GM10266 (cell line): ENCODE results near the gene GFAP.

Source experiments
- DNase-seq: peaks from one replicate; pipeline ENCODE4 v3.0.0; 2012; ENCODE audit errors: extremely low spot score
- TF ChIP-seq, protein P1 (sequence below): IDR thresholded peaks from 2 replicates; pipeline ENCODE4 v1.5.1; 2012; ENCODE audit warnings: mild to moderate bottlenecking, low read depth; ENCODE audit not compliant: control insufficient read depth, insufficient read depth; ENCODE audit errors: missing control alignments

GFAP gene

DNA sequence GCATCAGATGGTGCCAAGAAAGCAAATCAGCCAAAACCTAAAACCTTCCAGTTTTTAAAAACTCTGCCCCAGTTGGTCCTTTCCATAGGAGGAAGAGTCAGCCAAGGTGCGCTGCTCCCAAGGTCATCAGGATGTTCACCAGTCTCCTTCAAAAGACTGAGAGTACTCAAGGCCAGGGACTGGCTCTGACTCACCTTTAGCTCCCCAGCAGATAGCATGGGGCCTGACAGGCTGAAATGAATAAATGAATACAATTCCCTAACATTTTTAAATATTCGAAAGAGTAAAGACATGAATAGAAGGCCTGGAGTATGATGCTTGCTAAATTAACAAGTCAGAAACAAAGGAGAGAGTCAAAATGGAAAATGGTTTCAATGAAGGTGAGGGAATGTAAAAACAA lies 35.2 kb downstream of the GFAP start:
- TF ChIP-seq, protein P1, sequence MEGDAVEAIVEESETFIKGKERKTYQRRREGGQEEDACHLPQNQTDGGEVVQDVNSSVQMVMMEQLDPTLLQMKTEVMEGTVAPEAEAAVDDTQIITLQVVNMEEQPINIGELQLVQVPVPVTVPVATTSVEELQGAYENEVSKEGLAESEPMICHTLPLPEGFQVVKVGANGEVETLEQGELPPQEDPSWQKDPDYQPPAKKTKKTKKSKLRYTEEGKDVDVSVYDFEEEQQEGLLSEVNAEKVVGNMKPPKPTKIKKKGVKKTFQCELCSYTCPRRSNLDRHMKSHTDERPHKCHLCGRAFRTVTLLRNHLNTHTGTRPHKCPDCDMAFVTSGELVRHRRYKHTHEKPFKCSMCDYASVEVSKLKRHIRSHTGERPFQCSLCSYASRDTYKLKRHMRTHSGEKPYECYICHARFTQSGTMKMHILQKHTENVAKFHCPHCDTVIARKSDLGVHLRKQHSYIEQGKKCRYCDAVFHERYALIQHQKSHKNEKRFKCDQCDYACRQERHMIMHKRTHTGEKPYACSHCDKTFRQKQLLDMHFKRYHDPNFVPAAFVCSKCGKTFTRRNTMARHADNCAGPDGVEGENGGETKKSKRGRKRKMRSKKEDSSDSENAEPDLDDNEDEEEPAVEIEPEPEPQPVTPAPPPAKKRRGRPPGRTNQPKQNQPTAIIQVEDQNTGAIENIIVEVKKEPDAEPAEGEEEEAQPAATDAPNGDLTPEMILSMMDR: no peak
- DNase-seq: no peak

DNA sequence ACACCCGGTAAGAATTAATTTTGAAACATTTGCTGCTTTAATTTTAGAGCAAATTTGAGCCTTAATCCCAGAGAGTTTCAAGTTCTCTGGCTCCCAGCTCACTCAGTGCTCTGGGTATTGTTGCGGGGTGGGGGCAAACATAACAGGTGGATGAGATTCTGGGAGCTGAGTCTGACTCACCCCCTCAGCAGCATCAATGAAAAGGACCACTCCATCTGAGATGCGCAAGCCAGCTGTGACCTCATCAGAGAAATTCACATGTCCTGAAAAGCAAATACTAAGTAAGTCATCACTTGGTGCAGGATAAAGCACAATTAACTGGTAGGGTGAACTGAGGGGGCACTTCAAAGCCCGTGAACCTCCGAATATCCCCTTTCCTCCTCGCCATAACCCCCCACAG lies 35.9 kb downstream of the GFAP start:
- TF ChIP-seq, protein P1: no peak
- DNase-seq: no peak

DNA sequence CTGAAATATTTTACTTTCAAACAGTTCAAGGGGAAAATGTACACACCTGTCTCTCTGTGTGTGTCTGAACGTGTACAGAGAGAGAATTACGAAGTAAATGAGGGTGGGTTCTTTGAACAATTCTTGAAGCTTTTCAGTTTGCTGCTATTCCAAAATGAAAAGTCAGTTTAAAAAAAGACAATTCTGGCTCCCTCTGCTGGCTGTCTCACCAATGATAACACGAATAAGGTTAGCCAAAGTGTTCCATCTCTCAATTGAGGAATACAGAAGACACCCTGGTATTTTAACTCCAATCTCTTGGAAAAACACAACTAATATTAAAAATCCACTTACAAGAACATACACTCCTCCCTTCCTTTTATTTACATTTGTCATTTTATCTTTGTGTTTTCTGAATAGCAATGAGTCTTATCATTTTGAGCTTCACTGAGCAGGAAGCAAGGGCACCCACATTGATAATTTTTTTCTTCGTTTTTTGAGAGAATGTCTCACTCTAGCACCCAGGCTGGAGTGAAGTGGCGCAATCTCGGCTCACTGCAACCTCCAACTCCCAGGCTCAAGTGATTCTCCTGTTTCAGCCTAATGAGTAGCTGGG lies 36.6 kb downstream of the GFAP start:
- no peak for DNase-seq
- TF ChIP-seq, protein P1: peak; percentile 51

DNA sequence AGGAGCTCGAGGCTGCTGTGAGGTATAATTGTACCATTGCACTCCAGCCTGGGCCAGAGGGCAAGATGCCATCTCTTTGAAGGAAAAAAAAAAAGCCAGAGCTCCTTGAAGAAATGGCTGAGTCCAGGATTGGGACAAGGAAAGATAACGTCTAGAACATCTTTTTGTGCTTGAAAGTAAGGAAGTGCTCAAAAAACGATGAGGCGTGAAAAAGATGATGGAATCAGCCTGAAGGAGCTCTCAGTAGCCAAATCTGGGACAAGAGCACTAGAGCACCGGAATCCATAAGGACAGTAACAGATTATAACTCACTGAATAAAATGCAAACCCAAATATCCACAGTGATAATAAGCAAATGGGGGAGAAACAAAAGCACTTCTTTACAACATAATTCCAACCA lies 38.2 kb downstream of the GFAP start:
- TF ChIP-seq, protein P1: no peak
- no peak for DNase-seq

DNA sequence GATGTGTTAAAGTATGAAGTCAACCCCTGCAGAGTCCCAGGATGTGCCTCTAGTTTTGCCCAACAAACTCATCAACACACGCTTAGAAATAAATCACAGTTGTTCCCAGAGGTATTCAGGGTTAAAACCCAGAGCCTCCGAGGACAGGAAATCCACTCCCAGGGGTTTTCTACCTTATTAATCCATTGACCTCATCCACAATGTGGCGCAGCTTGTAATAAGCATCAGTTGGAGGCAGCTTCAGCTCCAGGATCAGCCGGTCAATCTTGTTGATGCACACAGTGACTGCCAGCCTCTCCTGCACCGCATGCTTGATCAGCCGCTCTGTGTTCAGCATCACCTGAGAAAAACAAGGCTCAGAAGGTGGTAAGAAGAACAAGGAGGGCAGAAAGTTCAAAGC lies 39.5 kb downstream of the GFAP start:
- TF ChIP-seq, protein P1: no peak
- no peak for DNase-seq

DNA sequence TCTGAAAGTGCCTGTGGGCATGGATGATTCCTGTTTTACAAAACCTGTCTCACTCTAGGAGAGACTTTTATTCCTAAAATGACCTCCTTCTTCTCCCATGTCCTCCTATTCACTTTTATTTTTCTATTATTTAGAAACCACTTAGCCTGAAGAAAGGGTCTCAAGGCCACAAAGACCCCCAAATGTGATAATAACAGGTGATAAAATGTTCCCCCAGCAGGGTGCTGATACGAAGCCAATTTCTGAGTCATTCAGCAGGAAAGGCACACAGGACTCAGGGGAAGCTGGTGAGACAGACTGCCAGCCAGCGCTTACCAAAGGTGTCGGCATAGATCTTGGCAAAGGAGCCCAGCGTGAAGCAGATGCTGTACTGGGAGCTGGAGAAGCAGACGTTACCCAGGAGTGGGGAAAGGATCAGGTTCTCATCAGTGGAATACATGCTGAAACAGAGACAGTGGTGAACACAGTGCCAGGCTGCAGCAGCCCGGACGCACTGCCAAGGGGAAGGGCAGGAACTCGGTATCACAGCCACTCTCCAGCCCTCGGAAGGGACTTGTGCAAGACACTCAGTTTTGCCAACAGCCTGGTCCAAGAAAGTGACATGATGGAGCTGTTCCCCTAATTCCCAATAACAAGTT lies 43.0 kb downstream of the GFAP start:
- no peak for DNase-seq
- TF ChIP-seq, protein P1: no peak

DNA sequence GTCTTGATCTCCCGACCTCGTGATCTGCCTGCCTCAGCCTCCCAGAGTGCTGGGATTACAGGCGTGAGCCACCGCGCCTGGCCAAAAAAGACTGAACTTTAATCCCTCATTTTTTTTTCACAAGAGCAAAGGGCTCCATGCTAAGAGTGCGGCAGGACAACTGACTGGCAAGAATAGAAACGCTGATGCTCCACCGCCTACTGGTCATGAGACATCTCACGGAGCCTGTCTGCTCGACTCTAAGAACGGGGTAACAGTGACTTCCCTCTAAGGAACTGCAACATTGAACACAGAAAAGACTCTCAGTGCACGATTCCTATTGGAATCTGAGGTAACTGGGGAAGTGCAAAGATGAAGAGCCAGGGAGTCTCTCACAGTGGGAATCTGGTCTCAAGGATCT lies 43.7 kb downstream of the GFAP start:
- DNase-seq: no peak
- TF ChIP-seq, protein P1: no peak
